ENCODE data around the gene SKA3.

SKA3 gene

GRCh38 chr13:21111546-21111945, 64.8 kb downstream of the SKA3 start:
- no peak for DNase-seq

- DNase-seq, result no peak
Observed at GRCh38 chr13:21109168-21109567, 67.2 kb downstream of the SKA3 start.

DNA sequence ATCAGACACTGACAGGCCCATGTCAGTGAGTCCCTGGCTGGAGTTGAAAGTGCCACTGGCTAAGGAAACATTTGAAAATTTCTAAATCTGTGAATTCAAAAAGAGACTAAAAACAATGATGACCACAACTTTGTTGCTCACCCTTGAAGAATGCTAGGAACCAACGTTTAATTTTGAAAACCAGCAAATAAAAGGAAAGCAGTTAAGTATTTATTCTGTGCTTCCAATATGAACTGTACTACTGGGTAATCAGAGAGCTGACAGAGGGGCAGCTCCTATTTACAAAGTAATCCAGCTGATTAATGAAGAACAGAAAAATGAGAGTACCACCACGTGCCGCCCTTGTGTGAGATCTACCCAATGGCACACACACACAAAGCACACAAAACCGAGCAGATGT, 70.3 kb downstream of the SKA3 start:
- no peak for DNase-seq

GRCh38 chr13:21104199-21105019, 71.9 kb downstream of the SKA3 start:
- DNase-seq, result no peak

Data from NCI-H226 (cell line).